GM19025 (cell line): Measurements from ENCODE around the gene DYNLRB2.

ENCODE experiments used
- ATAC-seq: cut with Tn5 transposase; IDR thresholded peaks from one replicate; pipeline ENCODE4 v1.9.1; 2021; ENCODE audit warnings: mild to moderate bottlenecking, low read depth, moderate library complexity; ENCODE audit not compliant: unreplicated experiment

DYNLRB2 gene

DNA sequence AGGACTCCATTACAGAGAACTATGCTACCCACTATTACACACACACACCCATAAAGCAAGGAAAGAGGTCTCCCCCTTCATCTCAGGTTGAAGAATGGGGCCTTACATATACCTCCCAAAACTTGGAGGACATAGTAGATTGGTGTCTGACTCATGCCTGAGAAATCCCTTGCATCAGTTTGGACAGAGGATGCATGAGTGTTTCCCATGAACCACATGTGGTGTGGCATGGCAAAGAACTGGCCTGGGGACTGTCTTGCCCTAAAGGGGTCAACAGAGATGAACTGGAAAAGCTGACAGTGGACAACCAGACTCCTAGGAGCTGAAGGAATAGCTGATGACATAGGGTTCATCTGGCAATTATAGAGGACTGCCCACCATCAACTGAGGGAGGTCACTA, 54.0 kb downstream of the DYNLRB2 start:
- ATAC-seq: no peak

DNA sequence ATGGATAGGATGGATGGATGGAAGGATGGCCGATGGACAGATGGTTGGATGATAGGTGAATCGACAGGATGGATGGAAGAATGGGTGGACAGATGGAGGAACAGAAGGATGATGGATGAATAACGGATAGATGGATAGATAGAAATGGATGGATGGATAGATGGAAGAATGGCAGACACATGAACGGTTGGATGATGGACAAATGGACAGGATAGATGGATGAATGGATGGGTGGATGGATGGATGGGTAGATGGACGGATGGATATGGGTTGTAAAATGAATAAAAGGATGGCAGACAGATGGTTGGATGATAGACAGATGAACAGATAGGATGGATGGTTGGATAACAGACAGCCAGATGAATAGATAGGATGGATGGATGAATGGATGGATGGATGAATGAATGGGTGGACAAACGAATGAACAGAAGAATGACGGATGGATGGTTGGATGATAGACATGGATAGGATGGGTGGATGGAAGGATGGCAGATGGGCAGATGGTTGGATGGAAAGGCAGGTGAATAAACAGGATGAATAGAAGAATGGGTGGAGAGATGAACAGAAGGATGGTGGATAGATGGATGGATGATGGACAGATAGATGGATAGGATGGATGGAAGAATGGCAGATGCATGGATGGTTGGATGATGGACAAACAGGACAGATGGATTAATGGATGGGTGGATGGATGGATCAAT, 55.9 kb downstream of the DYNLRB2 start:
- ATAC-seq: no peak

DNA sequence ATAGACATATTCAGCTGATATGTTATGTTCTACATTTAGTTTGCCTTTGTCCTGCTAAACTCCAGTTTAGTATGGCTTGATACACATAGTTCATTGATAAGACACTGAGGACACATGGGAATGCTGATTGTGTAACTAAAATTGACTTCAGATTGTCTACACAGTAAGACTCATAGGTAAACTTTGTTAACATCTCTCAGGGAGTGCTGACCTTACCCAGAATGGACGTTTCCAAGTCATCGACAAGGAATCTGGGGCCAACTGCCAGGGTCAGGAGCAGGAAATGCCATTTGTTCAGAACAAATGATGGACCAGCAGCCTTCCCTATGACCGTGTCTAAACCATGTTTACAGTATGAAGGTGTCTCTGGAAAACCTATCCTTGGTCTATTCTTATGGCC, 58.7 kb downstream of the DYNLRB2 start:
- ATAC-seq: no peak
